ENCODE results near the gene SEMA7A. TPM values are rescaled to one million over a fixed set of nuclear protein-coding genes. Genes with fewer than 3 reads are reported as not detected.

Gene SEMA7A
- polyA plus RNA-seq, 4 donors, result 0.45 to 4.3 (median 1.6) TPM

GRCh38 chr15:74428970-74429780 is 4.6 kb downstream of the SEMA7A start:
- Histone ChIP-seq H3K9me3 (ENCODE audit: control insufficient read depth in 2 of 2, insufficient read depth in 1 of 2, low read depth in 1 of 2, low read length in 1 of 2) (no peaks in the 10 kb centered on the region), H3K27ac (ENCODE audit: low read depth in 1 of 3, low read length in 2 of 3) (peak overlapping the region in 1 of 3 donors; percentile 11), H3K4me1 (ENCODE audit: control insufficient read depth in 3 of 3, insufficient read depth in 2 of 3, low read depth in 1 of 3, low read length in 2 of 3) (peaks cover 0 to 8% (median 0%) of the 10 kb centered on the region in 3 donors), H3K4me3 (ENCODE audit: low read depth in 1 of 3, low read length in 3 of 3) (no peak overlapping the region), H3K27me3 (ENCODE audit: control insufficient read depth in 3 of 3, insufficient read depth in 3 of 3, low read length in 3 of 3) (peaks cover 0 to 33% (median 4%) of the 10 kb centered on the region in 3 donors), H3K36me3 (ENCODE audit: control insufficient read depth in 3 of 3, insufficient read depth in 2 of 3, low read depth in 1 of 3, low read length in 3 of 3) (no peaks in the 10 kb centered on the region)
- FAIRE-seq (no peak), DNase-seq (no peak)
- WGBS, 3 donors, result 80 to 89% (median 87%) methylated on average over 14 of the region's 14 CpGs

- H3K36me3 ChIP-seq (ENCODE audit: control insufficient read depth in 3 of 3, insufficient read depth in 2 of 3, low read depth in 1 of 3, low read length in 3 of 3), result no peaks in the 10 kb centered on the region
- FAIRE-seq (no peak), DNase-seq (no peak)
- no peak overlapping the region for H3K27ac ChIP-seq (ENCODE audit: low read depth in 1 of 3, low read length in 2 of 3)
- peaks cover 0 to 31% (median 4%) of the 10 kb centered on the region in 3 donors for H3K27me3 ChIP-seq (ENCODE audit: control insufficient read depth in 3 of 3, insufficient read depth in 3 of 3, low read length in 3 of 3)
- no peaks in the 10 kb centered on the region for H3K9me3 ChIP-seq (ENCODE audit: control insufficient read depth in 2 of 2, insufficient read depth in 1 of 2, low read depth in 1 of 2, low read length in 1 of 2)
- H3K4me3 ChIP-seq (ENCODE audit: low read depth in 1 of 3, low read length in 3 of 3), result no peak overlapping the region
- H3K4me1 ChIP-seq (ENCODE audit: control insufficient read depth in 3 of 3, insufficient read depth in 2 of 3, low read depth in 1 of 3, low read length in 2 of 3), result peaks cover 0 to 5% (median 0%) of the 10 kb centered on the region in 3 donors
- WGBS, 3 donors, result 83 to 90% (median 87%) methylated on average over 5 of the region's 5 CpGs
These were observed 5.3 kb downstream of the SEMA7A start for GRCh38 chr15:74428442-74428787.

GRCh38 chr15:74427607-74428441 is 5.9 kb downstream of the SEMA7A start:
- H3K4me1 ChIP-seq (ENCODE audit: control insufficient read depth in 3 of 3, insufficient read depth in 2 of 3, low read depth in 1 of 3, low read length in 2 of 3), result peaks cover 0 to 3% (median 0%) of the 10 kb centered on the region in 3 donors
- H3K36me3 ChIP-seq (ENCODE audit: control insufficient read depth in 3 of 3, insufficient read depth in 2 of 3, low read depth in 1 of 3, low read length in 3 of 3), result no peaks in the 10 kb centered on the region
- no peak for DNase-seq
- no peaks in the 10 kb centered on the region for H3K9me3 ChIP-seq (ENCODE audit: control insufficient read depth in 2 of 2, insufficient read depth in 1 of 2, low read depth in 1 of 2, low read length in 1 of 2)
- H3K27ac ChIP-seq (ENCODE audit: low read depth in 1 of 3, low read length in 2 of 3), result no peak overlapping the region
- H3K27me3 ChIP-seq (ENCODE audit: control insufficient read depth in 3 of 3, insufficient read depth in 3 of 3, low read length in 3 of 3), result peaks cover 0 to 29% (median 4%) of the 10 kb centered on the region in 3 donors
- 63 to 78% (median 66%) methylated on average over 9 of the region's 9 CpGs for WGBS, 3 donors
- no peak overlapping the region for H3K4me3 ChIP-seq (ENCODE audit: low read depth in 1 of 3, low read length in 3 of 3)
- no peak for FAIRE-seq

GRCh38 chr15:74426404-74427281 is 7.1 kb downstream of the SEMA7A start:
- DNase-seq (no peak), FAIRE-seq (no peak)
- H3K4me3 ChIP-seq (ENCODE audit: low read depth in 1 of 3, low read length in 3 of 3), result no peak overlapping the region
- WGBS, 3 donors, result 75 to 80% (median 78%) methylated on average over 10 of the region's 10 CpGs
- no peaks in the 10 kb centered on the region for H3K36me3 ChIP-seq (ENCODE audit: control insufficient read depth in 3 of 3, insufficient read depth in 2 of 3, low read depth in 1 of 3, low read length in 3 of 3)
- H3K27me3 ChIP-seq (ENCODE audit: control insufficient read depth in 3 of 3, insufficient read depth in 3 of 3, low read length in 3 of 3), result peaks cover 0 to 17% (median 0%) of the 10 kb centered on the region in 3 donors
- no peaks in the 10 kb centered on the region for H3K4me1 ChIP-seq (ENCODE audit: control insufficient read depth in 3 of 3, insufficient read depth in 2 of 3, low read depth in 1 of 3, low read length in 2 of 3)
- H3K9me3 ChIP-seq (ENCODE audit: control insufficient read depth in 2 of 2, insufficient read depth in 1 of 2, low read depth in 1 of 2, low read length in 1 of 2), result no peaks in the 10 kb centered on the region
- no peak overlapping the region for H3K27ac ChIP-seq (ENCODE audit: low read depth in 1 of 3, low read length in 2 of 3)

GRCh38 chr15:74425630-74426029 is 8.1 kb downstream of the SEMA7A start:
- Histone ChIP-seq H3K36me3 (ENCODE audit: control insufficient read depth in 3 of 3, insufficient read depth in 2 of 3, low read depth in 1 of 3, low read length in 3 of 3) (no peaks in the 10 kb centered on the region), H3K27ac (ENCODE audit: low read depth in 1 of 3, low read length in 2 of 3) (no peak overlapping the region), H3K9me3 (ENCODE audit: control insufficient read depth in 2 of 2, insufficient read depth in 1 of 2, low read depth in 1 of 2, low read length in 1 of 2) (no peaks in the 10 kb centered on the region), H3K4me3 (ENCODE audit: low read depth in 1 of 3, low read length in 3 of 3) (no peak overlapping the region), H3K27me3 (ENCODE audit: control insufficient read depth in 3 of 3, insufficient read depth in 3 of 3, low read length in 3 of 3) (peaks cover 0 to 7% (median 0%) of the 10 kb centered on the region in 3 donors), H3K4me1 (ENCODE audit: control insufficient read depth in 3 of 3, insufficient read depth in 2 of 3, low read depth in 1 of 3, low read length in 2 of 3) (no peaks in the 10 kb centered on the region)
- 67 to 77% (median 75%) methylated on average over 7 of the region's 7 CpGs for WGBS, 3 donors
- DNase-seq, result no peak
- no peak for FAIRE-seq

- FAIRE-seq (no peak), DNase-seq (no peak)
- no peaks in the 10 kb centered on the region for H3K36me3 ChIP-seq (ENCODE audit: control insufficient read depth in 3 of 3, insufficient read depth in 2 of 3, low read depth in 1 of 3, low read length in 3 of 3)
- no peaks in the 10 kb centered on the region for H3K4me1 ChIP-seq (ENCODE audit: control insufficient read depth in 3 of 3, insufficient read depth in 2 of 3, low read depth in 1 of 3, low read length in 2 of 3)
- WGBS, 3 donors, result 84 to 88% (median 84%) methylated on average over 8 of the region's 8 CpGs
- no peaks in the 10 kb centered on the region for H3K9me3 ChIP-seq (ENCODE audit: control insufficient read depth in 2 of 2, insufficient read depth in 1 of 2, low read depth in 1 of 2, low read length in 1 of 2)
- no peak overlapping the region for H3K27ac ChIP-seq (ENCODE audit: low read depth in 1 of 3, low read length in 2 of 3)
- H3K4me3 ChIP-seq (ENCODE audit: low read depth in 1 of 3, low read length in 3 of 3), result no peak overlapping the region
- peaks cover 0 to 1% (median 0%) of the 10 kb centered on the region in 3 donors for H3K27me3 ChIP-seq (ENCODE audit: control insufficient read depth in 3 of 3, insufficient read depth in 3 of 3, low read length in 3 of 3)
These were observed 8.7 kb downstream of the SEMA7A start for GRCh38 chr15:74424901-74425528.

- H3K4me1 ChIP-seq (ENCODE audit: control insufficient read depth in 3 of 3, insufficient read depth in 2 of 3, low read depth in 1 of 3, low read length in 2 of 3), result no peaks in the 10 kb centered on the region
- FAIRE-seq (no peak), DNase-seq (no peak)
- H3K9me3 ChIP-seq (ENCODE audit: control insufficient read depth in 2 of 2, insufficient read depth in 1 of 2, low read depth in 1 of 2, low read length in 1 of 2), result no peaks in the 10 kb centered on the region
- H3K36me3 ChIP-seq (ENCODE audit: control insufficient read depth in 3 of 3, insufficient read depth in 2 of 3, low read depth in 1 of 3, low read length in 3 of 3), result no peaks in the 10 kb centered on the region
- H3K27ac ChIP-seq (ENCODE audit: low read depth in 1 of 3, low read length in 2 of 3), result no peak overlapping the region
- 76 to 80% (median 78%) methylated on average over 10 of the region's 10 CpGs for WGBS, 3 donors
- H3K4me3 ChIP-seq (ENCODE audit: low read depth in 1 of 3, low read length in 3 of 3), result no peak overlapping the region
- H3K27me3 ChIP-seq (ENCODE audit: control insufficient read depth in 3 of 3, insufficient read depth in 3 of 3, low read length in 3 of 3), result no peaks in the 10 kb centered on the region
These were observed 10.1 kb downstream of the SEMA7A start for GRCh38 chr15:74423431-74424257.

Measured in small intestine (tissue), 7 donors.